Panc1 (cell line): ENCODE results near the gene DBF4B.

ENCODE experiments used
- POLR2AphosphoS5 ChIP-seq: IDR thresholded peaks from 2 replicates; pipeline ENCODE4 v1.6.1; 2012; ENCODE audit warnings: mild to moderate bottlenecking, low read depth, low read length, moderate library complexity
- TF ChIP-seq, protein P1 (sequence below): fragments of 450-650 bp; IDR thresholded peaks from 2 replicates; pipeline ENCODE4 v1.5.1; 2017; ENCODE audit warnings: mild to moderate bottlenecking

DNA sequence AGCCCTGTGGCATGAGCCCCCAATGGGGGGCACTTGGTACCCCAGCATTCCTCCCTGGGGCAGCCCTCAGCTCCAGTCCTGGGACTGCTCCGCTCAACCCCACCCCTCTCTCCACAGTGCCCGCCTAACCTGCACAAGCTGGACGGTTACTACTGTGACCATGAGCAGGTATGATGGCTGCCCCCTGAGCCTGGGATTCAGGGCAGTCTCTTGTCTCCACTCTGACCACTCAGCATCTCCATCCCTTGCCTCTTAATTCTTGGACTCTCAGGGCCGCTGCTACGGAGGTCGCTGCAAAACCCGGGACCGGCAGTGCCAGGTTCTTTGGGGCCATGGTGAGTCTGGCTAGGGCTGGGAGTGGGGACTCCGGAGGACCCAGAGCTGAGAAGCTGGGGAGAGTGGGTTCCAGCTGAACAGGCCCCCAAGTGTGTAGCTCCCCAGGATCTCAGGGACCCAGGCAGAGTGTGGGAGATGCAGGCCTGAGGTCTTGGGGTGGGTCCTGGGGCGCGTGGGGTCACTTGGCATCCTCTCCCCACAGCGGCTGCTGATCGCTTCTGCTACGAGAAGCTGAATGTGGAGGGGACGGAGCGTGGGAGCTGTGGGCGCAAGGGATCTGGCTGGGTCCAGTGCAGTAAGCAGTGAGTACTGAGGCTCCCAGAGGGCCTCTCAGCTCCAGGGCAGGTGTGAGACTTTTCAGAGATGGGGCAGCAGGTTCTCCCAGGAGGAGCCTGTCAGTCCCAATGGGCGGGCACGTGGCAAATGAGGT lies 68.3 kb downstream of the DBF4B start:
- TF ChIP-seq, protein P1, sequence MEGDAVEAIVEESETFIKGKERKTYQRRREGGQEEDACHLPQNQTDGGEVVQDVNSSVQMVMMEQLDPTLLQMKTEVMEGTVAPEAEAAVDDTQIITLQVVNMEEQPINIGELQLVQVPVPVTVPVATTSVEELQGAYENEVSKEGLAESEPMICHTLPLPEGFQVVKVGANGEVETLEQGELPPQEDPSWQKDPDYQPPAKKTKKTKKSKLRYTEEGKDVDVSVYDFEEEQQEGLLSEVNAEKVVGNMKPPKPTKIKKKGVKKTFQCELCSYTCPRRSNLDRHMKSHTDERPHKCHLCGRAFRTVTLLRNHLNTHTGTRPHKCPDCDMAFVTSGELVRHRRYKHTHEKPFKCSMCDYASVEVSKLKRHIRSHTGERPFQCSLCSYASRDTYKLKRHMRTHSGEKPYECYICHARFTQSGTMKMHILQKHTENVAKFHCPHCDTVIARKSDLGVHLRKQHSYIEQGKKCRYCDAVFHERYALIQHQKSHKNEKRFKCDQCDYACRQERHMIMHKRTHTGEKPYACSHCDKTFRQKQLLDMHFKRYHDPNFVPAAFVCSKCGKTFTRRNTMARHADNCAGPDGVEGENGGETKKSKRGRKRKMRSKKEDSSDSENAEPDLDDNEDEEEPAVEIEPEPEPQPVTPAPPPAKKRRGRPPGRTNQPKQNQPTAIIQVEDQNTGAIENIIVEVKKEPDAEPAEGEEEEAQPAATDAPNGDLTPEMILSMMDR, result no peak
- TF ChIP-seq POLR2AphosphoS5, result no peak
